Glutamatergic neuron (in vitro differentiated cells): ENCODE results near the gene ZSWIM3. TPM values are rescaled to one million over a fixed set of nuclear protein-coding genes. Genes with fewer than 3 reads are reported as not detected.

Experiments used
- DNase-seq: peaks from one replicate; pipeline ENCODE4 v3.0.0; 2022
- H3K27ac Mint-ChIP-seq: one replicate; pipeline ENCODE4 v1.8.0; 2020; ENCODE audit warnings: mild to moderate bottlenecking, mixed read lengths, inconsistent platforms; ENCODE audit not compliant: unreplicated experiment
- H3K27me3 Mint-ChIP-seq: one replicate; pipeline ENCODE4 v1.8.0; 2020; ENCODE audit warnings: mild to moderate bottlenecking, moderate library complexity, mixed read lengths, inconsistent platforms; ENCODE audit not compliant: unreplicated experiment
- H3K36me3 Mint-ChIP-seq: one replicate; pipeline ENCODE4 v1.8.0; 2020; ENCODE audit warnings: mild to moderate bottlenecking, mixed read lengths, inconsistent platforms; ENCODE audit not compliant: unreplicated experiment
- H3K4me1 Mint-ChIP-seq: one replicate; pipeline ENCODE4 v1.8.0; 2020; ENCODE audit warnings: mild to moderate bottlenecking, low read depth, mixed read lengths, inconsistent platforms; ENCODE audit not compliant: unreplicated experiment
- H3K4me3 Mint-ChIP-seq: one replicate; pipeline ENCODE4 v1.8.0; 2020; ENCODE audit warnings: mild to moderate bottlenecking, mixed read lengths, inconsistent platforms; ENCODE audit not compliant: unreplicated experiment
- H3K9me3 Mint-ChIP-seq: one replicate; pipeline ENCODE4 v1.8.0; 2020; ENCODE audit warnings: mild to moderate bottlenecking, moderate library complexity, mixed read lengths, inconsistent platforms; ENCODE audit not compliant: unreplicated experiment
- CTCF ChIP-seq: fragments of 200-600 bp; sonication (generic); IDR thresholded peaks from one replicate; pipeline ENCODE4 v1.5.0; 2021; ENCODE audit not compliant: partially characterized antibody, unreplicated experiment
- total RNA-seq: library from RNA; stranded (reverse); fragmentation: NEBNext Ultra II Directional; extraction: Animal tissue kit (Norgen Biotek cat#: 25700); gene quantifications from one replicate; pipeline ENCODE4 v1.2.1, GENCODE V29; 2021; ENCODE audit not compliant: unreplicated experiment

The ZSWIM3 gene
- total RNA-seq, 1 donor from 2014 or later, result 7.9 TPM

GRCh38 chr20:45813489-45813888, 43.9 kb upstream of the ZSWIM3 start:
- Mint-ChIP-seq H3K9me3 (peaks cover 7% of the 10 kb centered on the region), H3K27me3 (peaks cover 8% of the 10 kb centered on the region), H3K36me3 (no peaks in the 10 kb centered on the region), H3K4me1 (peaks cover 6% of the 10 kb centered on the region), H3K27ac (no peak overlapping the region), H3K4me3 (peak overlapping the region; percentile 87)
- no peak for TF ChIP-seq CTCF
- no peak for DNase-seq

GRCh38 chr20:45814314-45814713, 43.1 kb upstream of the ZSWIM3 start:
- no peak overlapping the region for H3K27ac Mint-ChIP-seq
- H3K4me3 Mint-ChIP-seq, result no peak overlapping the region
- peaks cover 6% of the 10 kb centered on the region for H3K4me1 Mint-ChIP-seq

GRCh38 chr20:45816951-45817350, 40.5 kb upstream of the ZSWIM3 start:
- H3K27me3 Mint-ChIP-seq, result peaks cover 6% of the 10 kb centered on the region
- DNase-seq, result no peak
- H3K4me3 Mint-ChIP-seq, result no peak overlapping the region
- no peak overlapping the region for H3K27ac Mint-ChIP-seq
- peaks cover 6% of the 10 kb centered on the region for H3K4me1 Mint-ChIP-seq
- H3K9me3 Mint-ChIP-seq, result peaks cover 7% of the 10 kb centered on the region
- TF ChIP-seq CTCF, result no peak
- no peaks in the 10 kb centered on the region for H3K36me3 Mint-ChIP-seq

More at GRCh38 chr20:45814314-45814713, 43.1 kb upstream of the ZSWIM3 start:
- no peak for DNase-seq
- TF ChIP-seq CTCF, result no peak
- Mint-ChIP-seq H3K36me3 (no peaks in the 10 kb centered on the region), H3K27me3 (peaks cover 8% of the 10 kb centered on the region), H3K9me3 (peaks cover 7% of the 10 kb centered on the region)

- Mint-ChIP-seq H3K9me3 (peaks cover 9% of the 10 kb centered on the region), H3K4me3 (no peak overlapping the region), H3K27me3 (peaks cover 8% of the 10 kb centered on the region), H3K27ac (no peak overlapping the region), H3K36me3 (no peaks in the 10 kb centered on the region), H3K4me1 (peaks cover 6% of the 10 kb centered on the region)
- DNase-seq, result no peak
- no peak for TF ChIP-seq CTCF
These were observed 39.8 kb upstream of the ZSWIM3 start for GRCh38 chr20:45817376-45818194.

- no peak for TF ChIP-seq CTCF
- Mint-ChIP-seq H3K27ac (peak overlapping the region; percentile 53), H3K36me3 (no peaks in the 10 kb centered on the region), H3K4me3 (no peak overlapping the region), H3K27me3 (peaks cover 6% of the 10 kb centered on the region), H3K9me3 (peaks cover 7% of the 10 kb centered on the region), H3K4me1 (peaks cover 6% of the 10 kb centered on the region)
- no peak for DNase-seq
These were observed 39.2 kb upstream of the ZSWIM3 start for GRCh38 chr20:45818239-45818638.
